Dedifferentiated amniotic fluid mesenchymal stem cell (primary cell): ENCODE data around the gene COL9A3.
A peak's percentile ranks its signal among the peaks of the same experiment; 100 is the strongest.
"Not testable (repeated sequence)": the region's sequence is repeated elsewhere in the genome, so short reads cannot be mapped to it uniquely, and the experiment has no call there.

ENCODE experiments used
- DNase-seq: peaks from one replicate; pipeline ENCODE4 v3.0.0-alpha.2; 2016; ENCODE audit errors: extremely low spot score

COL9A3 gene

DNA sequence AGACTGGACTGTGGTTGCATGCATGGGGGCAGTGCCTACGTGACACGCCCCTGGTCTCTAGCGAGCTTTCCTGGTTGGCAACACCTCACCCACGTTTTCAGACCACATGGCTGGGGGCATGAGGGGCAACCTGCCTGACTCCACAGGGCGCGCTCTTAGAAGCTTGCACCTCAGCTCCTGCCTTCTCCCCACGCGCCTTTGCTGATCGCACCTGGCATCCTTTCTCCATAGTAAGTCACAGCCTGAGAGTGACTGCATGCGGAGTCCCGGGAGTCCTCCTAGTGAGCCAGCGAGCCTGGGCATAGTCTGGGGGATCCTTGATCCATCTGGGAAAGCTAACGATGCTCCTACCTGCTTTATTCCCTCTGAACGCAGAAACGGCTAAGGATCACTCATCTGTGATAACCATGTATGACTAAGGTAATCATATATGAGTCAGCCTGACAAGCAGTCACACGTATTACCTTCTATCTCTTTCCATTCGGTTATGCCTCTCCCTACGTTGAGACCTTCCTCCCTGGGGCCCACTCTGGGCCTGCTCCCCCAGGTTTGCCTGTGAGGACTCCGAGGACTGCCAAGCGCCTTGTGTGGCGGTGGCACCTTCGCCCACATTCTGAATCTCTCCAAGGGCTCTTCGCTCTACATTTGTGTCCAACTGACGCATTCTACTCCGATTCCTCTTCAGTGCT, 40.2 kb downstream of the COL9A3 start:
- no peak for DNase-seq

DNA sequence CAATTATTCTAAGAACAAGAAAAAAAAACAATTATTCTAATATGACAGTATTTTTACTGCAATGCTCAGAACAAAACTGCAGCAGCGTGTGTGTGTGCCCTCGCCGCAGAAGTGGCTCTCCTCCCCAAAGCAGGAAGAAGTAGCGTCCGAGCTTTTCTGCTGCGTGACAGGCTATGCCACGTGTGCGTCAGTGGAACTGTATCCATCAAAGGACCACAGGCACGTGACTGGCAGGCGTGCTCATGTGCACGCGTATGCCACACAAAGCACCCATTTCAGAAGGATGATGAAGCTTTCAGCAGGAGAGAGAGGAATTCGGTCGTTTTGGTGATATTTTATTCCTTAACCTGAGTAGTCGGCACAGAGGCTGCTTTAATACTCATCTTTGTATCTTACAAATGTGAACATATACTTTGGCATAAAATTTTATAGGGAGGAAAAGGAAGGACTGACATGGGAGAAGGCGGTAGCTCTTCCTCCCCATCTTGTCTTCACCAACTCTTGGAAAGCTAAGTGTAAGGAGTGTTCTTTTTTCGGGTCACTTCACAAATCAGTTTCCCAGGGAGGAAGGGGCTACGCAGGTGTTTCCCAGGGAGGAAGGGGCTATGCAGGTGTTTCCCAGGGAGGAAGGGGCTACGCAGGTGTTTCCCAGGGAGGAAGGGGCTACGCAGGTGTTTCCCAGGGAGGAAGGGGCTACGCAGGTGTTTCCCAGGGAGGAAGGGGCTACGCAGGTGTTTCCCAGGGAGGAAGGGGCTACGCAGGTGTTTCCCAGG, 41.4 kb downstream of the COL9A3 start:
- DNase-seq = no peak

- no peak for DNase-seq
Measured at GRCh38 chr20:62859721-62860120, 42.9 kb downstream of the COL9A3 start.

- DNase-seq = no peak
Measured at GRCh38 chr20:62860391-62860923, 43.6 kb downstream of the COL9A3 start.

GRCh38 chr20:62860924-62861691, 44.3 kb downstream of the COL9A3 start:
- peak; percentile 16 for DNase-seq

DNA sequence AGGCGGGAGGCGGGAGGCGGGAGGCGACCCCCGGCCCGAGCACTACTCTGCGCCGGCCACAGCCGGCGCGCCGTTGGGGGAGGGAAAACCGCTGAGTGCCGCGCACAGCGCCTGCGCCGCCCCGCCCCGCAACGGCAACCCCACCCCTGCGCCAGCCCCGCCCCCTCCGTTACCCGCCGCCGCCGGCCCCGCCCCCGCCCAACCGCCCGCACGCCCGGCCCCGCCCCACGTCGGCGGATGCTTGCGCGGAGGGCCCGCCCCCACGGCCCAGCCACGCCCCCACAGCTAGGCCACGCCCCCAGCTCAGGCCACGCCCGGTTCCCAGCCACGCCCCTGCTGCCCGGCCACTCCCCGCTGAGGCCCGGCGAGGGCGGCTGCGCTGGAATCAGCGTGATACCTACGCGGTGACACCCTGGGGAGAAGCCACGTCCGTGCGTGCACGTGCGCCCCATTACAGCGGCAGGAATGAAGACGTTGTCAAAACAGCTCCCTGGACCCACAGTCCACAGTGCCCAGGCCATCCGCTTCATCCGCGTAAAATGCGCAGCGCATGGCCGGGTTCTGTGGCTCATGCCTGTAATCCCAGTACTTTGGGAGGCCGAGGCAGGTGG, 45.0 kb downstream of the COL9A3 start, which contains the start of gene TCFL5:
Gene TCFL5 (minus strand): TSS at position 97 of the 611 bp plus-strand sequence. CDS start 152 bp downstream, outside the sequence.
- peak; percentile 51 for DNase-seq

GRCh38 chr20:62864207-62864606, 47.4 kb downstream of the COL9A3 start:
- no peak for DNase-seq

DNA sequence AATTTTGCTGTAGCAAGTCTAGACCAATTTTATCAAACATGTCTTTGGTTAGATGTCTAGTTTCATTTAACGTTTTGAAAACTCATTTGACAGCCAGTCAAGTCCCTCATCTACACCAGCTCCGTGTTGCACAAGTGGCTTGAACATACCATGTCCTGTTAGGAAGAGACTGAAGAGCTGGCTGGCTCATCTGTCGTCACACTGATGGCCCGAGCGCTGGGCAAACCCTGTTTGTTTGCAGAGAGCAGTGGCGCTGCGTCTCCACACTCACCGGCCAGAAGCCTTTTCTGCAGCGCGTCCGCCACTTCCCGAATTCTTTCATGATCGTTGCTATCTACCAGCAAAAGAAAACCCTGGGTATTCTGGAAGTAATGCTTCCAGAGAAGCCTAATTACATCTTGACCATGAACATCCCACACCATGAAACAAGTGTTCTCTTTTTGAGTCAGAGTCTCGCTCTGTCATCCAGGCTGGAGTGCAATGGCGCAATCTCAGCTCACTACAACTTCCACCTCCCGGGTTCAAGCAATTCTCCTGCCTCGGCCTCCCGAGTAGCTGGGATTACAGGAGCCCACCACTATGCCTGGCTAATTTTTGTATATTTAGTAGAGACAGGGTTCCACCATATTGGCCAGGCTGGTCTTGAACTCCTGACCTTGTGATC, 55.5 kb downstream of the COL9A3 start:
- no peak for DNase-seq

DNA sequence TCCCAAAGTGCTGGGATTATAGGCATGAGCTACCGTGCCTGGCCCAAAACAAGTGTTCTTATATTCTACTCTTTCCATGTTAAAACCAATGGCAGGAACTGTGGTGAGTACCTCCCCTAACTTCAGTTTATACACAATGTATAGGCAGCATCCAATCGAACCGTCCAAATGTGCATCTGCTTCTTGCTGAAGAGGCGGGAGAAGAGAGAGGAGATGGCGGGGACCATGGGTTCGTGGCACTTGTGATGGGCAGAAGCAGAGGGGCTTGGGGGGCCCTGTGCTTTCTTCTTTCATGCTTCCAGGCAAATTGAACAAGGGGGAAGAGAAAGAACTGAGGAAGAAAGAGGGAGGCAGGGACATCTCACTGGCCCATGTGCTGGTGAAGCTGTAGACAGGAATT, 56.0 kb downstream of the COL9A3 start:
- no peak for DNase-seq

- no peak for DNase-seq
Measured at GRCh38 chr20:62873280-62873679, 56.4 kb downstream of the COL9A3 start.

GRCh38 chr20:62873681-62874031, 56.8 kb downstream of the COL9A3 start:
- not testable (repeated sequence) for DNase-seq

DNA sequence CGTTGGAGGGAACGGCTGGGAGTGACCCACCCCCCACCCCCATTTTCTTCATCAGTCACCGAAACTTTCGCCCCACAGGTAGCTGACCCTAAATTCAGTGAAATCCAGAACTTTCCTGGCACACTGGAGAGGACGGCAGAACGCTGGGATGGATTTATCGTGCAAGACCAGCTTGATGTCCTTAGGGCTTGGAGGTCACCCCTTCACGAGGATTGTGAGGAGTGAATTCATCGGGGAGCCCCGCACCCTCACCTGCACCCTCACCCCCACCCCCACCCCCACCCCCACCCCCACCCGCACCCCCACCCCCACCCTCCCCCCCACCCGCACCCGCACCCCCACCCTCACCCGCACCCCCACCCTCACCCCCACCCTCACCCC, 58.1 kb downstream of the COL9A3 start:
- DNase-seq = no peak

DNA sequence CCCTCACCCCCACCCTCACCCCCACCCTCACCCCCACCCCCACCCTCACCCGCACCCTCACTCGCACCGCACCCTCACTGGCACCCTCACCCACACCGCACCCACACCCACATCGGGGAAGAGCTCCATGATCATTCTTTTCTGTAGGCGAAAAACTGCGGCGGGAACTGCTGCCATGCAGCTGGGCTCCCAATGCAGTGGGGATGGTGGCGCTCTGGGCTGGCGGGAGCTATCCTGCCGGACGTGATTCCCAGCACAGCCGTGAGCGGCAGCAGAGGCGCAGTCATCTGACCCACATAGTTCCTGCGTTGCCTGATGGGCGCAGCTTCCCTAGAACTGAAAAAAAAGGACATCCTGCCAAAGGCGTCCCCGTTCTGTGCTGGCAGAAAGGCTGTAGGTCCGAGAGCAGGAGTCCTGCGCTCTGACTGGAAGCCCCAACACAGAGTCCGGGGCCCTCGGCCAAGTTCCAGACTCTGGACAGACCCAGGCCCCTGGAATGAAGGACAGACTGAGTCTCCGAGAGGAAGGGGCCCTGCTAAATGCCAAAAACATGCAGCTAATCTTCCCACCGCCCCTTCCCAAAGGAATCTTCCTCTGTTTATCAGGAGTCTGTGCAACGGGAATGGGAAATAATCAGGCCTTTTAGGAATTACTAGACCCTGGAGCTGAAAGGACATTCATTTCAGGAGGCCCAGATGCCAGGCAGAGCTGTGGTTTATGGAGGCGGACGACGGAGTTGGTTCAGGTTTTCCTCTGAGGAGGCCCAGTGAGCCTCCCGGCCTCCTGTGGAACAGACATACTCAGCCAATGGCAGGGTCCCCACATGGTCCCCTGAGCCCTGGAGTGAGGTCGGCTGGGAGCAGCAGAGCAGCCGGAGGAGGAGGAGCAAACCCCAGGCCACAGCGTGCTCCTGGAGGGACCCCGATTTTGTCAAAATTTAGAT, 58.8 kb downstream of the COL9A3 start:
- peak; percentile 45 for DNase-seq

GRCh38 chr20:62876501-62876901, 59.7 kb downstream of the COL9A3 start:
- no peak for DNase-seq

DNA sequence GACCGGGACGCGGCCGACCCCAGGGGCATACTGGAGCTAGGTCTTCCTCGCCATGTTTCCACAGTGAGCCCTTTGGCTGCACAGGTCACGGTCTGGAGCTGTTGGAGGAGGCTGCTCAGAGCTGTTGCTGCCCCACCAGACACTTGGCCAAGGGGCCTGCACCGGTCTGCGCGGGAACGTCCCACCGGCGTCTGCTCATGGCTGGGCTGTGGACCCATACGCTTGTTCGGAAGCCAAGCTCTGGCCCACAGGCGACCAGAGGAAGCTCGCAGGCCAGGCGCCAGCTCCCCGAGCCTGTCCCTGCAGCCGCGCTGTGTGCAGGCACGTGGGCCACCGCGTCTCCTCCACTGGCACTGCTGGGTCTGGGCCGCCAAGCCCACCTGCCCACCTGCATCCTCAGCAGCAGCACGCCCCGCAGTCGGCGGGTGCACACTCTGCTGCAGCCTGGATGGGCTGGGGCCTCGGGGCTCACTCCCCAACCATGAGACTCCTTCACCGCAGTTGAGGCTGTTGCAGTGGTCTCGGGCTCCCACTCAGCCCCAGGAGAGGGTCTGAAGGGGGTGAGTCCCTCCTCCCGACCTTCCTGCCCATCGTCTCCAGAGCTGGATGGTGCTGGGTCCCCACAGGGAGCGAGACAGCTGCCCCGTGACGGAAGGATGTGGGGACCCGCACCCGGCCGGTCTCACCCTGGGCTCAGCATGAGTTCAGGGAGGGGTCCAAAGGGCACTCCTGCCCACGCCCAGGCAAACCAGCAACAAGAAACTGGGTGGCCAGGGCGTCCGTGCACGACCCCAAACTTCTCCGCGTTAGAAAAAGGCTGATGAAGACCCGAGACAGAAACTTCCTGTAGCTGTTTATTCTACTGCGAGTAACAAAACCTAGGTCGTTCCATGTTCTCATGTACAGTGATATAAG, 60.3 kb downstream of the COL9A3 start:
- no peak for DNase-seq

DNA sequence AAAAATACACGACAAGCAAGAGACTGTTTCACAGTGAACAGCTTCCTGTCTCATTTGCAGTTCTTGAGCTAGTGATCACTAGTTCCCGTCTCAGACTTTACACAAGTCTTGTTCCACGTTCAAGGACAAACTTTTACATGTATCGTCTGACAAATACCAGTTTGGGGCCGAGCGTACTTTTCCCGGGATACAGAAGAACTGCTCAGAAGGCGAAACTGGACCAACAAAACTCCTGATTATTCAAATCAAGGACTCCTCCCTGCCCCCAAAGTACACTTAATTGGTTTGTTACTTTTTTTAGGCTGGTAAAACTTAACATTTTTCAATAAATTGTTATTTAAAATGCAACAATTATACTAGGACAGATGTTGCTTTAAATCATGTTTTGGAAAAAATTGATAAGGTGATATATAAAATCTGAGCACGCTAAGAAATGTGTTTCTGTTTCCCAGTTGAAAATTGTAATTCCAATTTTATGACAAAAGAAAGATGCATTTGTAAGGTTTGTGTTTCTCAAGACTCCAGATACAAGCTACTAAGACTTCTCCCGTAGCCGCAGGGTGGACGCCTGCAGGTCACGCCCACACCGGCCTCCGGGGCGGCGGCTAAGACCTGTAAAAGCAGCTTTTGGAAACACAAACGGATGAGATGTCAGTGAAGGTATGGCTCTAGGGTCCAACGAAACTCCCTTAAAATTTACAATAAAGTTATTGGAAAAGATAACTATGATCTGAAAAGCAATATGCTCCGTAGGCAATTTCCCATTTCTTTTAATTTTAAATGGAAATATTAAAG, 61.6 kb downstream of the COL9A3 start:
- DNase-seq = no peak

DNA sequence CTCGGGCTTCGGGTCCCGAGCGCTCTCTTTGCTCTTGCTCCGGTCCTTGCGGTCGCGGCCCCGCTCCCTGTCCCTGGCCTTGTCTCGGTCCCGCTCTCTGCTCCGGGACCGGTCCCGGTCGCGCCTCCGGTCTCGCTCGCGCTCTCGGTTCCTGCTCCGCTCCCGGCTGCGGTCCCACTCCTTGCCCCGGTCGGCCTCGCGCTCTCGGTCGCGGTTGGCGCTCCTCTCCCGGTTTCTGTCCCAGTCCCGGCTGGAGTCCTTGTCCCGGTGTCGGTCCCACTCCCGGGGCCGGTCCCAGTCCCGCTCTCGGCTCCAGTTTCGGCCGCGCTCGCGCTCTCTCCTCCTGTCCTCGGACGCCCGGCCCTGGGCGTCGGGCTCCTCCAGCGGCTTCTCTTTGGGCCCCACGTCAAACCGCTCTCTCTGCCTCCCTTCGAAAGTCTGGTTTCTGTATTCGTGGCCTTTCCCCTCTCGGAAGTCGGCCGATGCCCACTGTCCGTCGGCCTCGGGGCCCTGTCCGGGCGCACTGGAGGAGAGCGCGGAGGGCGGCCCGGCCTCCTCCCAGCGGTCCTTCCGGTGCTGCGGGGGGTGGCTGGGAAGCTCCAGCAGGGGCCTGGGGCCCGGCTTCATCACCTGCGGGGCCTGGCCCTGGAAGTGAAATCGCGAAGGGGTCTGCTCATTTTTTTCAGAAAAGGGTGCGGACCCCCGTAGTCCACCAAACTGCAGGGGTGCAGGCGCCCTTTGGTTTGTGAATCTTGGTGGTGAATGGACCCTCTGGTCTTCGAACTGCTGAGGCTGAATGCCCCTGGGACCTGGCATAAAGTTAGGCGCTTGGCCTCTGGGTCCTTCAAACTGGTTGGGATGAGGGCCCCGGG, 62.7 kb downstream of the COL9A3 start:
- DNase-seq = no peak
